SK-N-SH treated with all-trans-retinoic acid at 6 μM for 48 hours (cell line): ENCODE measurements around the gene ASB3.

Source experiments
- ATAC-seq: fragments of 200-7000 bp; cut with Tn5 transposase; 3 replicates; pipeline ENCODE4 v1.9.1; 2020; ENCODE audit warnings: mild to moderate bottlenecking, moderate library complexity
- ARNTL ChIP-seq: fragments of 450-650 bp; formaldehyde crosslinking; IDR thresholded peaks from 2 replicates; pipeline ENCODE4 v1.5.0; 2020; ENCODE audit warnings: low read depth, mild to moderate bottlenecking, moderate library complexity, borderline replicate concordance
- BACH2 ChIP-seq: fragments of 250-450 bp; sonication (Bioruptor Pico); IDR thresholded peaks from 2 replicates; pipeline ENCODE4 v1.9.0; 2021; ENCODE audit warnings: mild to moderate bottlenecking, borderline replicate concordance
- CSDC2 ChIP-seq: fragments of 250-450 bp; sonication (Bioruptor Pico); IDR thresholded peaks from 2 replicates; pipeline ENCODE4 v1.5.0; 2020; ENCODE audit warnings: mild to moderate bottlenecking, moderate library complexity
- CSRNP3 ChIP-seq: fragments of 250-450 bp; sonication (Bioruptor Pico); IDR thresholded peaks from 2 replicates; pipeline ENCODE4 v1.5.1; 2021; ENCODE audit warnings: mild to moderate bottlenecking, moderate library complexity
- ESRRG ChIP-seq: fragments of 250-450 bp; sonication (Bioruptor Pico); IDR thresholded peaks from 2 replicates; pipeline ENCODE4 v1.6.1; 2021; ENCODE audit warnings: mild to moderate bottlenecking
- GLIS3 ChIP-seq: fragments of 250-450 bp; sonication (Bioruptor Pico); IDR thresholded peaks from 2 replicates; pipeline ENCODE4 v1.5.0; 2020; ENCODE audit warnings: mild to moderate bottlenecking, moderate library complexity
- ISL1 ChIP-seq: fragments of 250-450 bp; sonication (Bioruptor Pico); IDR thresholded peaks from 2 replicates; pipeline ENCODE4 v2.1.2; 2022; ENCODE audit warnings: mild to moderate bottlenecking, moderate library complexity
- PATZ1 ChIP-seq: fragments of 250-450 bp; sonication (Bioruptor Pico); IDR thresholded peaks from 2 replicates; pipeline ENCODE4 v1.8.0; 2020; ENCODE audit warnings: mild to moderate bottlenecking, moderate library complexity, borderline replicate concordance
- POU6F1 ChIP-seq: fragments of 250-450 bp; sonication (Bioruptor Pico); IDR thresholded peaks from 2 replicates; pipeline ENCODE4 v1.8.0; 2021; ENCODE audit warnings: low read depth, mild to moderate bottlenecking, moderate library complexity, borderline replicate concordance
- PPARA ChIP-seq: fragments of 250-450 bp; sonication (Bioruptor Pico); IDR thresholded peaks from 2 replicates; pipeline ENCODE4 v1.5.0; 2020; ENCODE audit warnings: mild to moderate bottlenecking, borderline replicate concordance
- SNAI2 ChIP-seq: fragments of 250-450 bp; sonication (Bioruptor Pico); IDR thresholded peaks from 2 replicates; pipeline ENCODE4 v1.5.0; 2020; ENCODE audit warnings: mild to moderate bottlenecking, moderate library complexity
- TCF4 ChIP-seq: fragments of 250-450 bp; sonication (Bioruptor Pico); IDR thresholded peaks from 2 replicates; pipeline ENCODE4 v1.8.0; 2021; ENCODE audit warnings: mild to moderate bottlenecking, moderate library complexity, borderline replicate concordance
- TSHZ2 ChIP-seq: fragments of 250-450 bp; sonication (Bioruptor Pico); IDR thresholded peaks from 2 replicates; pipeline ENCODE4 v1.5.0; 2020; ENCODE audit warnings: mild to moderate bottlenecking, moderate library complexity
- ZFP3 ChIP-seq: fragments of 250-450 bp; sonication (Bioruptor Pico); IDR thresholded peaks from 2 replicates; pipeline ENCODE4 v1.5.0; 2020; ENCODE audit warnings: mild to moderate bottlenecking, moderate library complexity
- ZNF565 ChIP-seq: fragments of 450-650 bp; formaldehyde crosslinking; conservative IDR thresholded peaks from 2 replicates; pipeline ENCODE4 v1.5.0; 2020; ENCODE audit warnings: low read depth, mild to moderate bottlenecking, moderate library complexity
- ZNF70 ChIP-seq: fragments of 450-650 bp; formaldehyde crosslinking; IDR thresholded peaks from 2 replicates; pipeline ENCODE4 v1.5.0; 2020; ENCODE audit warnings: mild to moderate bottlenecking, moderate library complexity
- ZNF8 ChIP-seq: fragments of 450-650 bp; formaldehyde crosslinking; IDR thresholded peaks from 2 replicates; pipeline ENCODE4 v1.5.0; 2020; ENCODE audit warnings: mild to moderate bottlenecking, moderate library complexity

The ASB3 gene

GRCh38 chr2:53715568-53715967, 71.2 kb downstream of the ASB3 start:
- no peak for ATAC-seq
- no peak for TF ChIP-seq ESRRG (CRISPR knock-in tag)
- no peak for TF ChIP-seq PPARA
- no peak for TF ChIP-seq ISL1 (CRISPR knock-in tag)
- no peak for TF ChIP-seq CSDC2 (CRISPR knock-in tag)
- TF ChIP-seq PATZ1: no peak
- TF ChIP-seq POU6F1 (CRISPR knock-in tag): no peak
- no peak for TF ChIP-seq TSHZ2 (CRISPR knock-in tag)
- no peak for TF ChIP-seq ZFP3
- TF ChIP-seq ARNTL (CRISPR knock-in tag): no peak

- TF ChIP-seq CSDC2 (CRISPR knock-in tag) (no peak), ZNF8 (CRISPR knock-in tag) (no peak), PATZ1 (no peak), PPARA (no peak), GLIS3 (CRISPR knock-in tag) (no peak), BACH2 (CRISPR knock-in tag) (no peak), ZFP3 (no peak), CSRNP3 (CRISPR knock-in tag) (no peak)
- ATAC-seq: no peak
These were observed 75.4 kb downstream of the ASB3 start for GRCh38 chr2:53711271-53711780.

GRCh38 chr2:53708988-53709387, 77.8 kb downstream of the ASB3 start:
- no peak for TF ChIP-seq POU6F1 (CRISPR knock-in tag)
- no peak for TF ChIP-seq ESRRG (CRISPR knock-in tag)
- no peak for TF ChIP-seq ISL1 (CRISPR knock-in tag)
- no peak for ATAC-seq

GRCh38 chr2:53701221-53701620, 85.5 kb downstream of the ASB3 start:
- TF ChIP-seq GLIS3 (CRISPR knock-in tag) (no peak), ZNF8 (CRISPR knock-in tag) (no peak), POU6F1 (CRISPR knock-in tag) (no peak), ZNF565 (CRISPR knock-in tag) (no peak), ZNF70 (no peak), SNAI2 (CRISPR knock-in tag) (no peak), CSRNP3 (CRISPR knock-in tag) (no peak), TCF4 (CRISPR knock-in tag) (no peak), CSDC2 (CRISPR knock-in tag) (no peak)
- ATAC-seq: no peak
